Dermis microvascular lymphatic vessel endothelial cell (primary cell): ENCODE results near the gene F2R. TPM values are rescaled to one million over a fixed set of nuclear protein-coding genes. Genes with fewer than 3 reads are reported as not detected.
"Not testable (repeated sequence)": the region's sequence is repeated elsewhere in the genome, so short reads cannot be mapped to it uniquely, and the experiment has no call there.

Experiments
- DNase-seq, 2 donors: peaks; one replicate each; pipeline versions ENCODE4 v3.0.0 to v3.0.0-alpha.2; 2010; ENCODE audit warnings: low read depth in 2 of 2
- total RNA-seq: library from RNA; depleted of rRNA; stranded (reverse); fragments of >200 nt; gene quantifications from 2 replicates; pipeline ENCODE4 v1.2.1, GENCODE V29; 2014

F2R gene
- total RNA-seq: 79.3 and 174 TPM in 2 replicates

- peak in 1 of 2 donors; percentile 91 for DNase-seq
Observed at GRCh38 chr5:76715736-76716455, at the start of gene F2R. TSS of gene F2R (plus strand) at chr5:76716126. CDS start at chr5:76716308, 182 bp downstream.

DNA sequence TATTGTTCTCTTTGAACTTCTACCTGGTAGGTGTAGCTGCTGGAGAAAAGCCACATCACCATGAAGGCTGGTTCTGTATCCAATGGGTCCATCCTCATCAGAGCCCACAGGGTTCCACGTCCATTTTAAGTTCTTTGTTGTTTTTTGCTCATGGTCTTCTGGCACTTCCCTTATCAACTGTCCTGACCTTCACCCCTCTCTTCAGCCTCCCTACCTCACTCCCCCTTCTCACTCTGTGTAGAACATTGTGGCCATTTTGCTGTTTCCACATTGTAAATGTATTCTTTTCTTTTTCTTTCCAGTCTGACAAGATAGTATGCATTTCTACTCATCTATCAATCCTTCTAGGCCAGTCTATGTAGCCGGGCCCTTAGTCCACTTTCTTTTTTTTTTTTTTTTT lies 48.4 kb upstream of the F2R start:
- DNase-seq: no peak

DNA sequence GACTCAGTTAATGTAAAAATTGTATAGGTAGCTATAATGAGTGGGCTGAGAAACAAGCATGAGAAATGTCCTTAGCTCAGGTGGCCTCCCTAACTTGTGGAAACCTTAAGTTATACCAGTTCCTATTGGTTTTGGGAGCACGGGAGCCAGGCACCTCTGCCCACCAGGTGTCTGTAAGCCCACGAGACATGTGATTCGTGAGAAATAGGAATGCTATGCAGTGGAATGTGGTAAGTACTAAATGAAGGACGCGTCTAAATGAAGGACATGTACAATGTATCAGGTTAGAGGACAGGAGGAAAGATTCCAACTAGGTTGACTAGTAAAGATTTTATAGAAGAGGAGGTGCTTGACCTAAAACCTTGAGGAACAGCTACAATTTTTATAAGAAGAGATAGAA lies 46.7 kb upstream of the F2R start:
- no peak for DNase-seq

- no peak for DNase-seq
Observed at GRCh38 chr5:76670508-76670907, 45.4 kb upstream of the F2R start.

DNA sequence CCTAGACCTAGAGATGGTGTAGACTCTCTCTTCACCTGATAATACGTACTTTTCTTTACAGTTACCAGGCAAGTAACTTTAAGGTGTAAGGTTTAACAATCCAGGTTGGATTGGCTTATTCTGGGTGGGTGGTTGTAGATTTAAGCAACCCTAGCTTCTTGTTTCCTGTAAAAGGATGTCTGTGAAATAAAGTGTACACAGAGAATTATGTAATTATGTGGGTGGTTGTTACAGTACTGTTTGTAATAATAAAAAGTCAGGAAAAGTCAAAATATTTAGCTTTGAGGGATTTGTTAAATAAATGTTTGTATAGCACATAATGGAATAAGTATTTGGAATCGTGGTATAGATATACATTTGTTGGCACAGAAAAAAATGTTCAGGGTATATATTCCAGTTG lies 43.7 kb upstream of the F2R start:
- no peak for DNase-seq

DNA sequence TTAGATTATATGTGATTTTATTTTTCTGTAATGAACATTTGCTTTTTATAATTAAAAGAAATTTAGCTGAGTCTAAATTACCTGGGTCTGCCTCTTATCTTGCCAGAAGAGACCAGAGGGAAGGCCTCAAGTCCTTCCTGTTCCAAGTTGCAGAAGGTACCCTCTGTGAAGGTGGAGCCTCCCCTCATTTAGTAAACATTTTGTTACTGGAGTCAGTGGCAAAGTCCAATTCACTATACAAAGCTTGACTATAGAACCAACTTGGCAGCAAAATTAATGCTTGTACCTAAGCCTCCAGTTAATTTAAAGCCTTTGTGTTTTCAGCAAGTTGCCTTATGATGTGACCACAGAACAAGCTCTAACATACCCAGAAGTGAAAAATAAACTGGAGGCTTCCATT lies 42.8 kb upstream of the F2R start:
- no peak for DNase-seq

GRCh38 chr5:76674330-76675066 lies 41.4 kb upstream of the F2R start:
- DNase-seq: no peak

- no peak for DNase-seq
Observed at GRCh38 chr5:76675364-76675763, 40.6 kb upstream of the F2R start.

DNA sequence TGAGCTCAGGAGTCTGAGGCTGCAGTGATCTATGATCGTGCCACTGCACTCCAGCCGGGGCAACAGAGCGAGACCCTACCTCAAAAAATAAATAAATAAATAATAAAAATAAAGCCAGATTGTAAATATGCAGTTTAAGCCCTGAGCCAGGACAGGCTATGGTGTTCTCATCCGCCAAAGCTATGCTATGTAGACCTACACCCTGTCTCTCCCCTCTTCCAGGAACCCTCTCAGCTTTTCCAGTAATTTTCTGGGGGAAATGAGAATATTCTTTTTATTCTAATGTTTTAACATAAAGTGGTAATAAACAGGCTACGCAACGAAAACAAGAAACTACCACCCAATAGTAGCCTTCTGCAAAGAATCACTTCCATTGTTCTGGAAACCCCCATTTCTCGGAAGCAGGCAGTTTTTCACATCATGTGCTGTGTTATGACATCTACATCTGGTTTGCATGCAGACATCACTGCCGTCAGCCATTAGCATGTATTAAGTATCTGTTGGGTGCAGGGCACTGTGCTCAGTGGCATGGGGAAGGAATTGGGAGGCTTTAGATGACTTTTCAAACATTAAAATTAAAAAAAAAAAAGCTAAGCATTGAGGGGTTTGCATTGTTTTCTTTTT lies 38.0 kb upstream of the F2R start:
- DNase-seq: no peak

DNA sequence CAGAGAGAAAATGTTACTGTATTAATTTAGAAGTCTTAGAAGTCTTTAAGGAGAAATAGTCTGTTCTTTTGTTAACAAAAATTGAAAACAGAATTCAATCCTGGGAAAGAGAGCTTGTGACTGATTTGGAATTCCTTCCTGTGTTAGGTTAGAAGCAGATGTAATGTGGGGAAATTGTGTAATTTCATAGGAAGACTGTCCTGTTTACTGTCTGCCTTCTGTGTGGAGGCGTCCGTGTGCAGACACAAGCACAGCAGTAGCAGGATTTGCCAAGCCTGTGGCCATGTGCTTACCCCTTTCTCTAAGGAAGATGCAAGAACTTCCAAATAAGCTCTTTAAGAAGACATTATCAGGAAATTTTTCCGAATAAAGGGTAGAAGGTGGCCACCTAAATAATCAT lies 36.7 kb upstream of the F2R start:
- peak; percentile 70 to 91 for DNase-seq

DNA sequence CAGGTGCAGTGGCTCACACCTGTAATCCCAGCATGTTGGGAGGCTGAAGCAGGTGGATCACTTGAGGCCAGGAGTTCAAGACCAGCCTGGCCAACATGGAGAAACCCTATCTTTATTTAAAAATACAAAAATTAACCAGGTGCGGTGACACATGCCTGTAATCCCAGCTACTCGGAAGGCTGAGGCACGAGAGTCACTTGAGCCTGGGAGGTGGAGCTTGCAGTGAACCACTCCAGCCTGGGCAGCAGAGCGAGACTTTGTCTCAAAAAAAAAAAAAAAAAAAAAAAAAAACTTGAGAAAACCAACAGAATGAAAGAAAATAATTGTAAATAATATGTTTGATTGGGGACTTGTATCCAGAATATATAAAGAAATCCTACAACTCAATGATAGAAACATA lies 35.1 kb upstream of the F2R start:
- not testable (repeated sequence) for DNase-seq

GRCh38 chr5:76681287-76681686 lies 34.6 kb upstream of the F2R start:
- no peak for DNase-seq

GRCh38 chr5:76682387-76682786 lies 33.5 kb upstream of the F2R start:
- no peak for DNase-seq

DNA sequence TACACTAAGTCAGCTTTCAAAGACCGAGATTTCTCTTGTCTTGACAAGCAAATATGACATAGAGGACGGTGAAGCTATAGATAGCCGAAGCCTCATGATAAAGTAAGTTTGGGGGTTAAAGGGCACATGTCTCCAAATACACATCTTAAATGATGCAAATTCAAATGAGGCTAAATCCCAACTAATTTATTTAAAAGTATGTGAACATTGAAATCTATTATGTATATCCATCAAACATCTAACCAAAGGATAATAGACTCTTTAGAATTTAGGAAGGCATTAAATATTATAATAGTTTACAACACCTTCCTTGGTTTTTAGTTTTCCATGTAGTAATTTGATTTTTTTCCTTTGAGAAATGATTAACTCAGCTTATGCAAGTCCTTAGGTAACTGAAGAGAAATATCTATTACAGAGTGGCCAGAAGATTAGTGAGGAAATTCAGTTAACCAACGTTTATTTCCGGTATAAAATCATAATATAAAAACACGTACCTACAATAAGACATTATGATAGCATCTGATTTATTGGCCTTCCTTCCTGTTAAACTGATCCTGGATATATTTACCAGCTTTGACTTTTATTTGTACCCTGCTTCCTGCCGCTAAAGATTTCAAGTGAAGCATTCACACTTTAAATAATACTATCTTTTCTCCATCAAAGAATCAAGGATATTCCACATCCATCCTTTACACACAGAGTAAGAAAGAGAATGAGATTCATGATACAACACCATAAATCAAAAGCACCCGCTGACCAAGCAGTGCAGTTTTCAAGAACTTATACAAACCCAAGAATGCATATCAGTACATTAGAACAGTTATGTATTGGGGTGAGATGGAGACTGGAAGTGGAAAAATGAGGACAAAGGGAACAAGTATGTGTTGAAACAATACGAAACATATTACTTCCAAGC lies 31.9 kb upstream of the F2R start:
- DNase-seq: peak in 1 of 2 donors; percentile 50

DNA sequence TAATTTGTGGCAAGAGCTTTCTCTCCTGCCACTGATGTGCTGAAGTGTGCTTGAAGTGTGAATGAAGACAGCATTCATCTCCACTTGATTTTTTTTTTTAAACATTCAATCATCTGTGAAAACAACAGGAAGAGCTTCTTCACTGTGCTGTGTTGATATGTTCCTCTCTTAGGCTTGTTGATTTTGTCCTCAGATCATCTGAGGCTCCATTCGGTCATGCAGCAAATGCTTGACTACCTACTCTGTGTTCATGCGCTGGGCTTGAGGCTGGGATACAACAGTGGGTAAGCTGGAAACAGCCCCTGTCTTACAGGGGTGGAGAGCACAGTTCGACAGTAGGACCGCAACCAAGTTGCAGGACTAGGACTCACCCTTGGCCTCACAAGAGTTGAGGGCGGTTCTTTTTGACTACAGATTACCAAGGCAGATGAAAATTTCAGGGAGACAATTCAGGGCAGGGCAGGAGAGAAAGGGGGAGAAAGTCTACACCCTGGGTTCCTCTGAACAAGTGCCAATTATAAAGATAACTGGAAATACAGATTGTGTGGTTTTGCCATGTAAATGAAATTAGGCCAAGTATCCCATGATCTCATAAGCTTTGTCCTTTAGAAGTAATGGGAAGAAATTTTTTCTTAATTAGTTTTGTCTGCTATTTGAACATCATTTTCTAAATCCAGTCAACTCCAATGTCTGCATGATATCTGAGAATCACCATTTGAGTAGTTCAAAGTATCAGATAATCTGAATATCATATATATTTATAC lies 31.0 kb upstream of the F2R start:
- DNase-seq: peak in 1 of 2 donors; percentile 52

DNA sequence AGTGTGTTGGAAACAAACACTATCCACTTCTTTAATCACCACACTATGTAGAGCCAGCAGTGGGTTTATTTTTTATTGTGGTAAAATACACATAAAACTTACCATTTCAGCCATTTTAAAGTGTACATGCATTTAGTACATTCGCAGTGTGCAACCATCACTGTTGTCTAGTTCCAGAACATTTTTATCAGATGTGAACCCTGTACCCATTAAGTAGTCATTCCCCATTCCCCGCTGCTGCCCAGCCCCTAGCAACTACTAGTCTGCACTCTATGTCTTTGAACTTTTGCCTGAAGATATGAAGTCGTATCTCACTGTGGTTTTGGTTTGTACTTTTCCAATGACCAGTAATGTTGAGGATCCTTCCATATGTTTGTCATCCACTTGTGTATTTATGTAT lies 30.2 kb upstream of the F2R start:
- DNase-seq: no peak

DNA sequence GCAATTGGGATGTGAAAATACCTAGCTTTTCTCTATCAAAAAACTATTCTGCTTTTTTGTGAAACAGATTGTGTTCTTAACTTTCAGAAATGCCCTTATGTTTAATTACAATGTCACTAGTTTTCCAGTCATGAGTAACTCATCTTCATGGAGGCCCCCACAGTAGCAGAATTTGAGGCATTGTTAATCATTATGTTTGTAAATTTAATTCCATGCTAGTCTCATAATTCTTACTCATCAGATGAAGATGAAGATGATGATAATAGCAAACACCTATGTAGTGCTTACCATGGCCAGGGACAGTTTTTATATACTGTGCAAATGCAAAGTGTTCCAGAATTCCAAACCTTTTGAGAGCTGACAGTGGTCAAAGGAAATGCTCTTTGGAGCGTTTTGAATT lies 27.7 kb upstream of the F2R start:
- no peak for DNase-seq

GRCh38 chr5:76688836-76689235 lies 27.1 kb upstream of the F2R start:
- no peak for DNase-seq

- DNase-seq: peak in 1 of 2 donors; percentile 72
Observed at GRCh38 chr5:76689321-76690036, 26.4 kb upstream of the F2R start.

DNA sequence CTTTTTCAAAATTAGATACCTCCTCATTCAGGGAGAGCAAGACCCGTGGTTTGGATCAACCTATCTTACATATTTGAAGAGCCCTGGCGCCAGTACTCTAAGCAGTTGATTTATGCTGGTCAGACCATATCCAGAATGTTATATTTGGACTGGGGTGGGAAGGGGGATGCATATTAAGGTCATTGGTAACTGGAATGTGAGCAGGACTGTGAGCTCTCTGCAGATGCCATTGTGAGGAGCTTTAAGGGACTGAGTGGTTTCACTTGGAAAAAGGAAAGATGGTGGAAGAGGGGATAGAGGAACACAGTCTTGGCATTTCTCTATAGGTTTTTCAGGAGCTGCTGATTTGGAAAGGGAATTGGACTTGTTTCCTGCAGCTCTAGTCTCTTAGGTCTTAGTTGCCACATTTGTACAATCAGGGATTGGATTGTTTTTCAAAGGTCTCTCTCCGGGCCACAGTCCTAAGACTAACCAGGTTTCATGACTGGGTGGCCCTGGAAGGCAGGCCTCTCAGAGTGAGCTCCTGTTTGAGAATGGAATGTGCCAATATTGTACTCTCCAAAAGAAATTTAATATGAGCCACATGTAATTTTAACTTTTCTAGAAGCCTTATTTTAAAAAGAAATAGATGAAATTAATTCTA lies 25.8 kb upstream of the F2R start:
- DNase-seq: no peak
